Pulmonary artery endothelial cell (primary cell): ENCODE results near the gene SORCS2. TPM values are rescaled to one million over a fixed set of nuclear protein-coding genes. Genes with fewer than 3 reads are reported as not detected.

Experiments
- DNase-seq: peaks from one replicate; pipeline ENCODE4 v3.0.0-alpha.2; 2011; ENCODE audit warnings: low read depth, low spot score
- total RNA-seq: library from RNA; depleted of rRNA; stranded (reverse); fragments of >200 nt; gene quantifications from 2 replicates; pipeline ENCODE4 v1.2.3, GENCODE V29; 2014

The SORCS2 gene
- total RNA-seq, 1 donor from 2014 or later = not detected

DNA sequence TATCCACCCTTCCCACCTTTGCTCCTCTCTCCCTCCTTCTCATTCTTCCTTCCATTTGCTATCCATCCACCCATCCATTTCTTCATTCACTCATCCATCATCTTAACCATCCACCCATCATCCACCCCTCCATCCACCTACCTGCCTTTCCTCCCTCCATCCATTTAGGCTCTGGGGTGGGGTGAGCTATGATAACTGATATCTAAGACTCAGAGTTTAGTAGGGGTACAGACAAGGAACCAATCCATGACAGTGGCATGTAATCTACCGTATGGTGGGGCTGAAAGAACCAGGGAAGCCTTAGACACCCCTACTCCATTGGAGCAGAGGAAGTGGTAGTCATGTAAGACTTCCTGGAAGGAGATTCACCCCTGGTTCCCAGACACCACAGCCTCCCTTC, 219.2 kb downstream of the SORCS2 start:
- DNase-seq = no peak

DNA sequence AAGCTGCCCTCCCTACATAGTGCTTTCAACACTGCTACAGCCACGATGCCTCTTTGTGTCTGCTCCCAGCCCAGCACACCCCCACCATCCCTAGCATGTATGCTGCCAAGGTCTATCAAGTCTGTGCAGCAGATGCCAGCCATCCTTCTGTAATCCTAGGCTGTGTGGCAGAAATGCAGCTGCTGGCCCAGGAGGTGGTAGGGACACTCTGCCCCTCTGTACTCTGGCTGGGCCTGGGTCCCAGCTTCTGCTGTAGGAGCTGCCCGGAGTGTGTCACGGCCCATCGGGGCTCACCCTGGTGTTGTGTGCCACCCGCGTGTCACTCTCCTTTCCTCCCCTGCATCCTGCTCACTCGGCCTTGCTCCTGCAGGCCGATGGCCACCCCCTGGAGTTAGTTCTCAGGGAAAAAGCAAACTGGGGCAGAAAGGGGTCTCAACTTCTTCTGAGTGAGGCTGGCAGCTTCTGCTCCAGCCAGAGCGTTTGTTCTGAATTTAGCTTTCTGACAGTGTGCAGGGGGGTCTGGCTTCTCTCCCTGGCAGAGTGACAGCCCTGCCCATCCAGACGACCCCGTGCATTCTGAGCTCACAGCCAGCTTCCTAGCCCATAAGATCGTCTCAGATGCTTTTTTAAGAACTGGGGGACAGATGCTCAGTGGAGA, 219.7 kb downstream of the SORCS2 start:
- no peak for DNase-seq

GRCh38 chr4:7412554-7412912, 220.2 kb downstream of the SORCS2 start:
- DNase-seq = no peak

- DNase-seq = no peak
Measured at GRCh38 chr4:7414046-7414445, 221.7 kb downstream of the SORCS2 start.

DNA sequence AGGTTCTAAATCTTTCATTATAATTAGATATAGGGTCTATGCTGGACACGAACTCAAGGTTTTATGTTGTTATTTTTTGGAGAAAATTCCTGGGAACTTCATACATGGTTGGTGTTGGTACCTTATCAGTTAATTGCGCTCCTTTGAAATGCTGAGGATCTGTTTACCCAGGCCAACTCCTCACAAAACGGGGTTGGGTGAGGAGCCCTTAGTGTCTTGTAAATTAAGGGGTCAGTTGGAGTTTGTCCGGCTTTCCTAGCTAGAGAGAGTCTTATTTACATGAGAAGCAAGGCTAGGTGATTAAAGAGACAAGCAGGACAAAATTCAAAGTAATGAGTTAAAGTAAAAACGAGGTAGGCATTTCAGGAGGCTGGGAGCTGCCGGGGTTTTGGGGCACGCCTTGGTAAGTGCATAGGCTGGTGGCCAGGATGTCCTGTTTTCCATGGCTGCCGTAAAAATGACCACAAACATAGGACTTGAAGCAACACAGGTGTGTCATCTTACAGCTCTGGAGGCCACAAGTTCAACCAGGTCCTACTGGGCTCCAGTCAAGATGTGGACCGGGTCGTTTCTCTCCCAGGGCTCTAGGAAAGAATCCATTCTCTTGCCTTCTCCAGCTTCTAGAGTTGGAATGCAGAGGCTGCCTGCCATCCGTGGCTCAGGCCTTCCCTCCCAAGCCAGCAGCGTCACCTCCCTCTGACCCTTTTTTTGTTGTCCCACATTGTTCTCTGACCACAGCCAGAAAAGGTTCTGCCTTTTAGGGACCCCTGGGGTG, 222.6 kb downstream of the SORCS2 start:
- DNase-seq = no peak

DNA sequence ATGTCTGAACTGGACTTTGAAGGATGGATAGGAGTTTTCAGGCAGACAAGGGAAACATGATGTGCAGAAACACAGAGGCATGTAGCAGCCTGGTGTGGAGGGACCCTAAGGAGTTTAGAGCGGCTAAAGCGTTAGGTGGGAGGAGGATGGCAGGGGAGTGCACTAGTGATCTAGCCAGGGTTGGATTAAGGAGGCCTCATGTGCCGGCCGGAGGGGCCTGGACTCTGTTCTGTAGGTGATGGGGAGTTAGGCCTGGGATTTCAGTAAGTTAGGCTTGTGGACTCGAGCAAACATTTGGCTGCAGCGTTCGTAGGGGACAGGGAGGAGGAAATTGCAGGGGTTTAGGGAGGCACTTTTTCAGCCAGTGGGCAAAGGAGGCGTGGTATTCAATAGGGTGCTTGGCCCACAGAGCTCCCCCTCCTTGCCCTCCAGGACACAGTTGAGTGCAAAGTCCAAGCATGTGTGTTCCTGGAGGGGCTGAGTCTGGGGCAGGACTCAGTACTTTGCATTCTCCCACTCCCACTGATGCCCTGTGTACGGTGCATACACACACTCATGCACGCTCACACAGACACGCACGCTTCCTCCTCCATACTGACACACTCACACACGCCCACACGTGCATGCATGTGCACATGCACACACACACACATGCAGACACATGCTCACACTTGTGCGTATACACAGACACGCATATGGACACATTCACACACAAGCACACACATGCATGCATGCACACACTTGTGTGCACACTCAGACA, 223.8 kb downstream of the SORCS2 start:
- no peak for DNase-seq

DNA sequence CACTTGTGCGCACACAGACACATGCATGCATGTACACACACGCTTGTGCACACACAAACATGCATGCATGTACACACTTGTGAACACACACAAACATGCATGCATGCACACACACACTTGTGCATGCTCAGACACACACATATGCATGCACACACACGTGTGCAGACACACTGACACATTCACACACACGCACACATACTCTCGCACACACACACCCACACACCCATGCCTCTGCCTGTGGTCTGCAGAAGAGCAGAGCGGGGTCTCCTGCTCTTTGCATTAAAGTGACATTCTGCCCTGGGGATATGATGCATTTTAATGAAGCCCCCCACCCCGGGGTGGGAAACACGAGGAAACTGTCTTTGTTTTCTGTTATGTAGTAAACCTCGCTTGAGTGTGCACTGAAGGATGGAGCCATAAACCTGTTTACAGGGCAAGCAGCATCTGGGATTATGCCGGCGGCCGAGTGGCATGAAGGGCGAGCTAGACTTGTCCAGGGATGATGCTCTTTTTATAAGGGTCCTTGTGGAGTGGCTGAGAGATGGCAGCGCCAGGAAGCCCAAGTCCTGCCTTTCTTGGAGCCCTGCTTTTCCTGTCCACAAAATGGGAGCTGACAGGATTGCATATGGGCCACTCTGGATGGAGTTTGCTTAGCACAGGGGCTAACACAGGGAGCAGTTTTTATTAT, 224.6 kb downstream of the SORCS2 start:
- no peak for DNase-seq

- DNase-seq = no peak
Measured at GRCh38 chr4:7417639-7418038, 225.3 kb downstream of the SORCS2 start.

GRCh38 chr4:7418131-7418943, 226.0 kb downstream of the SORCS2 start:
- no peak for DNase-seq

GRCh38 chr4:7419961-7420660, 227.8 kb downstream of the SORCS2 start:
- no peak for DNase-seq

- no peak for DNase-seq
Measured at GRCh38 chr4:7420661-7421040, 228.3 kb downstream of the SORCS2 start.

- DNase-seq = no peak
Measured at GRCh38 chr4:7421356-7422150, 229.2 kb downstream of the SORCS2 start.

GRCh38 chr4:7422151-7422897, 230.0 kb downstream of the SORCS2 start:
- DNase-seq = no peak

DNA sequence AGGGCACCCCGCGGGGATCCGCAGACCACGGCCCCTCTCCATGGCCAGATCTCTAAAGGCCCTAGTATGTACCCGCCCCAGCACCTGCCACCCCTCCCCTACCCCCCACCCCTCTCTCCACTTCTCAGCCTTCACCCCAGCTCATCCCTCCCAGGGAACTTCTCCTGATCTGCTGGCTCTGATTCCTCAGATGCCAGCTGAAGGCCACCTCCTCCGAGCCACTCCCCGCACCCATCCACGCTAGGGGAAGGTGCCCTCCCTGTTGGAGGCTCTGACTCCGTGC, 230.5 kb downstream of the SORCS2 start:
- no peak for DNase-seq

GRCh38 chr4:7423391-7423790, 231.1 kb downstream of the SORCS2 start:
- DNase-seq = no peak

GRCh38 chr4:7423801-7424552, 231.6 kb downstream of the SORCS2 start:
- no peak for DNase-seq

DNA sequence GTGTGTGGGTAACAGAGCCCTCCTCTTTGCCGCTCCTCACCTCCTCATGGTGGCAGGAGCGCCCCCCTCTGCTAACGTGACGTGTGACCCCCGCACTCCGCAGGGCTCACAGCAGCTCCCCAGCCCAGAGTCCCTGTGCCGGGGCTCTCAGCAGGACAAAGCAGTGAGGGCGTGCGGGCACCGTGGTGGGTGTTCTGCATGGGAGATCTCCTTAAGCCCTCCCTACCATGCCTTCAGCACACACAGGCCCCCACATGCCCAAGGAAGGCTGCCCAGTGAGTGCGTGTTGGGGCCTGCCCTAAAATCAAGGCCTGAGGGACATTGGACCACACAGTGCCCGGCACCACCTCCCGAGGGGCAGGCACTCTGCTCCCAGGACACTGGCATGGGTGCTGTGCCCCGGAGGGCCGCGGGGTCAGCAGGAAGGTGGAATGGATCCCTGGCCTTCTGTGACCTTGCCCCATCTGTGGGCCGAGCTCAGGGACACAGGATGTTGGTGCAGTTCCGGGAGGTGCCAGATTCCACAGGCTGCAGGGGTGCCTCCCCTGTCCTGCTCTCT, 232.3 kb downstream of the SORCS2 start:
- DNase-seq = no peak

GRCh38 chr4:7425124-7425523, 232.8 kb downstream of the SORCS2 start:
- DNase-seq = no peak
